Iris pigment epithelial cell (primary cell): ENCODE results near the gene ATP5F1D.

Source experiments
- DNase-seq: peaks from one replicate; pipeline ENCODE4 v3.0.0-alpha.2; 2011; ENCODE audit warnings: low read depth

Gene ATP5F1D

DNA sequence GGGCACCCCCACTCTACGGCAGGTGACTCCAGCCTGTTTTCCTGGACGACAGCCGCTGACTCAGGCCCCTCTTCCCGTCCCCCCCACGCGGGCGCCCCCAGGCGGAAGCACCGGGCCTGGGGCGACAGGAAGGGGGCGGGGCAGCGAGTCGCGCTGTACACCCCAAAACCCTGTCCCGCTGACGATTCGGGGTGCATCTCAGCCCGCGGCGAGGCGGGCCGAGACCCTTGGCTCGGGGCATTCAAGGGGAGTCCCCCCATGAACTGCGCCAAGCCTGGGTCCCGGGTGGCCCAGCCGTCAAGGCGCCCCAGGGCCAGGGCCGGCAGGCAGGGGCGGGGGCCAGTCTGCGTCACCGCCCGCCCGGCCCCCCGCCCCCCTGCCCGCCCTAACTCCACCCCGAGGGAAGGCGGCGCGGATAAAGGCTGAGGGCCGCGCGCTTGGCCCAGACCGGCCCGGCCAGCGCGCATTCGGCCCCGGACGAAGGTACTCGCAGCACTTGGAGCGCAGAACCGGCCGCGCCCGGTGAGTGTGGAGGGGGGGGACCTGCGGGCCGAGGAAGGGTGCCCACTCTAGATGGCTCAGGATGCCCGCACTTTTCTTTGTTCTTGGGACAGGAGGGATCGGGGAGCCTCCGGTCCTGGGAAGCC is 6.7 kb downstream of the ATP5F1D start, which contains the start of gene MIDN:
Gene MIDN (plus strand): TSS at position 445 of the 647 bp plus-strand sequence. CDS start 1,714 bp downstream, outside the sequence.
- DNase-seq = peak; percentile 93

GRCh38 chr19:1248786-1249297 is 7.3 kb downstream of the ATP5F1D start:
- peak; percentile 74 for DNase-seq

DNA sequence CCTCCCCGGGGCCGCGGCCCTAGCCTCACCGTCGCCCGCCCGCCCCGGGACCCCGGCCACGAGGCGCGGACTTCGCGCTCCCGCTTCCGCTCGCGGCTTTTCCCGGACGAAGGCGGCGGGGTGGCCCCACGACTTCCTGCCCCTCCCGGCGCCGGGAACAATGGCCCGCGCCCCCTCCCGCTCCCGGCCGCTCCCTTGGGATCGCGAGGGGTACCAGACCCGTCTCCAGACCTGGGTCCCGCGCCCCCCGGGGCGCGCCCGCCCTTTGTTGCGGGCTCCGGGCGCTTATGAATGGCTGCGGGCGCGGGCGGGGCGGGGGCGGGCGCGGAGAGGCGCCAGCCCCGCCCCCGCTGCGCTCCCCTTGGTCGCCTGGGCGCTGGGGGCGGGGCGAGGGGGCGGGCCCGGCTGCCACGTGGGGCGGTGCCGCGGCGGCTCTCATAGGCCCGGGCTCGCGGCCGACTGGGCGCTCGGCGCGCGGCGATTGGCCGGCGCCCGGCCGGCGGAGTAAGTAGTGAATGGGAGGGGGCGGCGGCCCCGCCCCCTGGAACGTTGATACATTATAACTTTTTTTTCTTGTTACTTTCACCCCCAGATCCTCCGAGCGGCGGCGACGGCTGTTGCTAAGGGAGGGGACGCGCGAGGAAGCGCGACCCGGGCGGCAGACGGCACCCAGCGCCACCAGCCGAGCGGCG is 7.9 kb downstream of the ATP5F1D start:
- DNase-seq = peak; percentile 95

DNA sequence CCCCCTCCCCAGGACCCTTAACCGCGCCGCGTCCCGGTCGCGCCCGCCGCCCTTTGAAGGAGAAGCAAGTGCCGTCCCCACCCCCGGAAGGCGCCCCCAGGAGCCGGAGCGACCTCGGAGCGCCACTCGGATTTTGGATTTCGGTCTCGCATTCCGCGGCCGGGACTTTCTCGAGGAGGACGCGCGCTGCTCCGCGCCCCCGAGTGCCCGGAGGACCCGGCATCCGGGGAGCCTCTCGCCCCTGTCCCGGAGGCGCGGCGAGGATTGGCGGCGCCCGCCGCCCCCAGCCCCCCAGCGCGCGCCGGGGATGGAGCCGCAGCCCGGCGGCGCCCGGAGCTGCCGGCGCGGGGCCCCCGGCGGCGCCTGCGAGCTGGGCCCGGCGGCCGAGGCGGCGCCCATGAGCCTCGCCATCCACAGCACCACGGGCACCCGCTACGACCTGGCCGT is 8.5 kb downstream of the ATP5F1D start:
- DNase-seq = no peak

- peak; percentile 72 for DNase-seq
Measured at GRCh38 chr19:1250437-1251260, 9.1 kb downstream of the ATP5F1D start.

GRCh38 chr19:1251330-1252220 is 10.0 kb downstream of the ATP5F1D start:
- DNase-seq = peak; percentile 81

GRCh38 chr19:1252221-1252820 is 10.8 kb downstream of the ATP5F1D start:
- peak; percentile 87 for DNase-seq

DNA sequence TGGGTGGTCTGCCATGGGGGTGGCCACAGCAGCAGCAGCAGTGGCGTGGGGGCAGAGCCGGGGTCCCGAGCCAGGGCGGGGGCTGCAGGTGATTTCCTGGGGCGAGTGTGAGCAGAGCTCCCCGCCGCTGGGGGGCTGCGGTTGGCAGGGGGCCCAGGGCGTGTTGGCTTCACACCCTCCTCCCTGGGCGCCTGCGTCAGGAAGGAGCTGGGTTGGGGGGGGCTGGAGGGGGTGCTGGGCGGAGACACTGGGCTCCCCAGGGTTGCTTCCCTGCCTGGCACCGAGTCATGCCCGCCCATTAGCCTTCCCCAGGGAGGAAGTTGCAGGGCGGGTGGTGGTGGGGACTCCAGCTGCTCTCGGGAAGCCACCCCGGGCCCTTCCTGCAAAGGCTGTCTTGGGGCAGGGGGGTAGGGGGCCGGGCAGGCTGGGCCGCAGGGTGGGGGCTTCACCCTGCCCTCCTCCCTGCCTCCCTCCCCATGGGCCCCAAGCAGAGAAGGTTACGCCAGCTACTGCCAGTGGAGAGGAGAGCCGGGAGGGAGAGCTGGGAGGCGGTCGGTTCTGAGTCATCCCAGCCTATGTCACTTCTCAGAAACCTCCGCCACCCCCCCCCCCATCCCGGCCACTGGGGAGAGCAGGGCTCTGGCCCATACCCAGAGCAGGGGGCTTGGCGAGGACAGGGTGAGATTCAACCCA is 11.4 kb downstream of the ATP5F1D start:
- DNase-seq = peak; percentile 98

- DNase-seq = peak; percentile 90
Measured at GRCh38 chr19:1253514-1254080, 12.0 kb downstream of the ATP5F1D start.

GRCh38 chr19:1254081-1254527 is 12.6 kb downstream of the ATP5F1D start:
- DNase-seq = peak; percentile 21

- no peak for DNase-seq
Measured at GRCh38 chr19:1254530-1255185, 13.1 kb downstream of the ATP5F1D start.

DNA sequence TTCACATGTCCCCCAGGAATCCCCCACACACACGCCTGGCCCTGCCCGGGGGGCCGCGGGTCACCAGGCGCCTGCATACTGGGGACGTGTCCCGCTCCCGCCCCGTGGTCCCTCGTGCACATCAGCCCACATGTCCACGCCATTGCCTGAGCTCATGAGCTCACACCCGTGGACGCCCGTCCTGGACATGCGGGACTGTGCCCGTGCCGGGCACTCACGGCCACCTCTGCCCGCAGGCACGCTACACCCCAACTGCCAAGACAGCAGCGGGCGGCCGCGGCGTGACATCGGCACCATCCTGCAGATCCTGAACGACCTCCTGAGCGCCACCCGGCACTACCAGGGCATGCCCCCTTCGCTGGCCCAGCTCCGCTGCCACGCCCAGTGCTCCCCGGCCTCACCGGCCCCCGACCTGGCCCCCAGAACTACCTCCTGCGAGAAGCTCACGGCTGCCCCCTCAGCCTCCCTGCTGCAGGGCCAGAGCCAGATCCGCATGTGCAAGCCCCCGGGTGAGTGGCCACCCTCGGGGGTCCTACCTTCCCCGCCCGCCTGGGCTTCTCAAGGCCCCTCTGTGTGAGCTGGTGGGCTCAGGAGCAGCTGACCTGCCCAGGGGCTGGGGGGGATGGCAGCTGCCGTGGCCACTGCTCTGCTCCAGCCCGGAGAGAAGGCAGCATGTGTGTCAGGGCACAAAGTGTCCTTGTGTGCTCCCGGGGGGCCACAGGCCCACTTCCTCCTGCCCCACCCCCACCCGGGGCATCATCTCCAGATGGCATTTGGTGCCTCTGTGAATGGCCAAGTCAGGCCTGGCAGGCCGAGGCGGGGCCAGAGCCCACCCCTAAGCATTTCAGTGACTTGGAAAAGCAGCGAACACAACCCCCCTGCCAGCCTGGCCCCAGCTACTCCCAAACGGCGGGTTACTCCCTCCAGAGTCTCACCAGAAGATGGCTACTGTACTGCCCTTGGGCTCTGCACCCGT is 13.9 kb downstream of the ATP5F1D start:
- DNase-seq = no peak

GRCh38 chr19:1256646-1257474 is 15.3 kb downstream of the ATP5F1D start:
- DNase-seq = no peak

GRCh38 chr19:1257475-1258162 is 16.1 kb downstream of the ATP5F1D start:
- no peak for DNase-seq

DNA sequence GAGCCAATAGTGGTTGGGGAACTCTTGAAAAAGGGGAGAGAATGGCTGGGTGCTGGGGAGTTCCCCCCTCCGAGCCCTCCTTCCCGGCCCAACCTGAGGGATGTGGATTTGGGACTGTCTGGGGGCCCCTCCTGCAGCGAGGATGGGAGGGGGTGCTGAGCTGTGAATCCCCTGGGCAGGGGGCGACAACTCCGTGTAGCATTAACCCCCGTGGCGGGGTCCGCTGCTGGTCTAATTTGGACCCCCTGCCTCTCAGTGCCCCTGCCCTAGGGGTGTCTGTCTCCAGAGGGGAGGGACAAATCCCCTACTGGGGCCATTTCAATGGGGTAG is 16.6 kb downstream of the ATP5F1D start:
- DNase-seq = no peak

DNA sequence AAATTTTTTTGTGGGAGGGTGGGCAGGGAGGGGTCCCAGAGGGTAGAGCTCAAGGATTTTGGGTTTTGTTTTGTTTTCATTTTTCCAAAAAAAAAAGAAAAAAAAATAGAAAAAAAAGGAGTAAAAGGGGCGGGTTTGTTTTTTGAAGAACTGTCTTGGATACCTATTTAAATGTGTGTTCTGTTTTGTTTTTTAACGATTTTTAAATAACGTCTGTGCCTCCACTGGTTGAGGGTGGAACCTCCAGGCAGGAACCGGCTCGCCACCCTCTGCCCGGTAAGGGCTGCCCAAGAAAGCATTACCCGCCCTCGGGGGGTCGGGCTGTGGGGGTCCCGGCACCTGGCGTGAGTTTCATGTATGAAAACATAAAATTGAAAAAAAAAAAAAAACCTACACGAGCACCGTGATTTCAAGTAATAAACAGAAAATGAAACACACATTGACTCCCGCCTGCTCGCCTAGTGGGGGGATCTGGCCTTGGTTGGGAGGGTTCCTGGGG is 17.2 kb downstream of the ATP5F1D start:
- DNase-seq = no peak
